ENCODE results near the gene NRG4. TPM values are rescaled to one million over a fixed set of nuclear protein-coding genes. Genes with fewer than 3 reads are reported as not detected.

NRG4 gene
- total and polyA plus RNA-seq, 11 donors, result 1.1 TPM; not detected in 10

DNA sequence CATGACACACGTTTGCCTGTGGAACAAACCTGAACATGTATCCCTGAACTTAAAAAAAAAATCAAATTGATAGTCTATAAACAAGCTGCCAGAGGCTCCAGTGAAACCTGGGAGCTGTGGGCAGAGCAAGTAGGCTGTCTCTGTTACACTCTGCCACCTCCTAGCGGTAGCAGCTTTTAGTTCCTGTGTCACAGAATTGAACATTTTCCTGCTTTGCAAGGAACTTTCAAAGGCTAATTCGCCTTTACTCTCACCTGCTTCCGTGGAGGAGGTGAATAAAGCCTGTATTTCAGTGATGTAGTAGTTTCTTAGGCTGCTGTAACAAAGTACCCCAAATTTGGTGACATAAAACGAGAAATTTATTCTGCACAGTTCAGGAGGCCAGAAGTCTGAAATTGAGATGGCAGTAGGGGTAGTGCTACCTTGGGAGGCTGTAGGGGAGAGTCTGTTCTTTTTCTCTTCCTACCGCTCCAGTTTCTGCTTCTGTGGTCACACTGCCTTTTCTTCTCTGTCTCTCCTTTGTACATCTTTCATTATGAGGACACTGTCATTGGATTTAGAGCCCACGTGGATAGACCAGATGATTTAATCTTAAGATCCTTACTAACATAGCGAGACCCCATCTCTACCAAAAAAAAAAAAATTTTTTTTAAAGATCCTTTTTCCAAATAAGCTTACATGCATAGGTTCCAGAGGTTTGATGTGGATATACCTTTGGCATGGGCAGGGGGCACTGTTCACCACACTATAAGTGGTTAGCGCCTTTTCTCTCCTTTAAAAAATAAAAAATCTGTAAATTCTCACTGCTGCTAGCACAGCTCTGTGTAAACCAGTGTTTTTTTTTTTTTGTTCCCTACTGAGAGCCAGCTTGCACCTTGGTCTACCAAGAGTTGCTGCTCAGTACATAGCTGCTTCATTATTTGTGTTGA, 83.3 kb downstream of the NRG4 start:
- no peaks in the 10 kb centered on the region for H3K9me3 ChIP-seq

DNA sequence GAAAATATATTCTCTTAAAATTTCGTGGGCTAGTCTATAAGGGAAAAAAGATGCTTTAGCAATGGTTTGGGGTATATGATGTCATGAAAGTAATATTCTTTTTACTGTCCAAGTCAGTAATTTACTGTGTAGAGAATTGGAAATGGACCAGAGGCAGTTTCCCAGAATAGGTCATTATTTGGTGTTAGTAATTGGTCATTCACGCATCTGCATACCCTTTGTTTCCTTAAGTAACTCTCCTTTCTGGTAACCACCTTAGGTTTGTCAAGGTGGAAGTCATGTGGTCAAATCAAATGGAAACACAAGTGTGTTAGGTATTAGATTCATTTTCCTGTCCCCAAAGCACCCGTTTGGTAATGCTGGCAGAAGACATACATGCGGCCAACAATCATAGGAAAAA, 84.6 kb downstream of the NRG4 start:
- intact Hi-C loops (cut with DNase I), result loop anchor here in 3 of 10 donors (10.0 kb wide), 2 partner anchors 113 to 203 kb away; a partner anchor contains a TSS
- no peaks in the 10 kb centered on the region for H3K27me3 ChIP-seq
- no peak overlapping the region for H3K4me3 ChIP-seq
- H3K27ac ChIP-seq, result no peak overlapping the region
- ATAC-seq (no peak), DNase-seq (no peak)
- peaks cover 0 to 33% (median 9%) of the 10 kb centered on the region in 12 donors for H3K4me1 ChIP-seq
- H3K9me3 ChIP-seq, result no peaks in the 10 kb centered on the region
- no peak for TF ChIP-seq POLR2A (IDR thresholded peaks at IDR 0.05)
- TF ChIP-seq, protein P1, sequence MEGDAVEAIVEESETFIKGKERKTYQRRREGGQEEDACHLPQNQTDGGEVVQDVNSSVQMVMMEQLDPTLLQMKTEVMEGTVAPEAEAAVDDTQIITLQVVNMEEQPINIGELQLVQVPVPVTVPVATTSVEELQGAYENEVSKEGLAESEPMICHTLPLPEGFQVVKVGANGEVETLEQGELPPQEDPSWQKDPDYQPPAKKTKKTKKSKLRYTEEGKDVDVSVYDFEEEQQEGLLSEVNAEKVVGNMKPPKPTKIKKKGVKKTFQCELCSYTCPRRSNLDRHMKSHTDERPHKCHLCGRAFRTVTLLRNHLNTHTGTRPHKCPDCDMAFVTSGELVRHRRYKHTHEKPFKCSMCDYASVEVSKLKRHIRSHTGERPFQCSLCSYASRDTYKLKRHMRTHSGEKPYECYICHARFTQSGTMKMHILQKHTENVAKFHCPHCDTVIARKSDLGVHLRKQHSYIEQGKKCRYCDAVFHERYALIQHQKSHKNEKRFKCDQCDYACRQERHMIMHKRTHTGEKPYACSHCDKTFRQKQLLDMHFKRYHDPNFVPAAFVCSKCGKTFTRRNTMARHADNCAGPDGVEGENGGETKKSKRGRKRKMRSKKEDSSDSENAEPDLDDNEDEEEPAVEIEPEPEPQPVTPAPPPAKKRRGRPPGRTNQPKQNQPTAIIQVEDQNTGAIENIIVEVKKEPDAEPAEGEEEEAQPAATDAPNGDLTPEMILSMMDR (IDR thresholded peaks at IDR 0.05), result no peak
- WGBS, 4 donors, result 91 to 96% (median 92%) methylated on average over 4 of the region's 4 CpGs
- H3K36me3 ChIP-seq, result peaks cover 0 to 37% (median 22%) of the 10 kb centered on the region in 9 donors

More for the DNA sequence above, 83.3 kb downstream of the NRG4 start:
- intact Hi-C loops (cut with DNase I), result loop anchor here in 3 of 10 donors (10.0 kb wide), 2 partner anchors 114 to 204 kb away; a partner anchor contains a TSS
- DNase-seq, result no peak
- no peak overlapping the region for H3K4me3 ChIP-seq
- H3K27ac ChIP-seq, result no peak overlapping the region
- no peaks in the 10 kb centered on the region for H3K27me3 ChIP-seq
- no peak for TF ChIP-seq POLR2A (IDR thresholded peaks at IDR 0.05)
- 79 to 81% (median 80%) methylated on average over 9 of the region's 9 CpGs for WGBS, 4 donors
- H3K4me1 ChIP-seq, result peaks cover 0 to 25% (median 8%) of the 10 kb centered on the region in 12 donors
- ATAC-seq, result no peak
- H3K36me3 ChIP-seq, result peaks cover 0 to 50% (median 35%) of the 10 kb centered on the region in 9 donors

DNA sequence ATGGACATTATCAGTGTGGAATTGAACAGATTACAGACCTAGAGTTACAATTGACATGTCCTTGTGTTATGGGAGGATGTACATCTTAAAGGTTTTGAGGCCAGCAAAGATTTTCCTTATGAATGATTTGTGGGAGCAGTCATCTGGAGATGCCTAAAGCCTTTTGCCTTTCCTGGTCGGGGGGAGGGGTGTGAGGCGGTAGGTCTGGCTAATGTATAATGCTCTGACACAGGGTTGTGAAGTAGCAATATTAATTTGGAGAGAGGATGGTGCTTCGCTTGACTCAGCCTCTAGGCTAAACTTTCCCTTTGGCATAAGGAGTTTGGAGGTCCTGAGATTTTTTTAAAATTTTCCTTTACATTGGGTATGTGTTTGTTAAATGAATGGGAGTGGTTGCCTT, 85.3 kb downstream of the NRG4 start:
- no peaks in the 10 kb centered on the region for H3K27me3 ChIP-seq
- H3K4me3 ChIP-seq, result no peak overlapping the region
- H3K9me3 ChIP-seq, result no peaks in the 10 kb centered on the region
- H3K4me1 ChIP-seq, result peaks cover 0 to 40% (median 15%) of the 10 kb centered on the region in 12 donors
- no peak overlapping the region for H3K27ac ChIP-seq
- TF ChIP-seq POLR2A (IDR thresholded peaks at IDR 0.05), result no peak
- TF ChIP-seq, protein P1 (IDR thresholded peaks at IDR 0.05), result no peak
- ATAC-seq, result no peak
- intact Hi-C loops (cut with DNase I), result loop anchor here in 3 of 10 donors (10.0 kb wide), 2 partner anchors 112 to 202 kb away; a partner anchor contains a TSS
- WGBS, 4 donors, result 92 to 98% (median 96%) methylated on average over 3 of the region's 3 CpGs
- H3K36me3 ChIP-seq, result peaks cover 0 to 32% (median 15%) of the 10 kb centered on the region in 9 donors
- DNase-seq, result no peak

DNA sequence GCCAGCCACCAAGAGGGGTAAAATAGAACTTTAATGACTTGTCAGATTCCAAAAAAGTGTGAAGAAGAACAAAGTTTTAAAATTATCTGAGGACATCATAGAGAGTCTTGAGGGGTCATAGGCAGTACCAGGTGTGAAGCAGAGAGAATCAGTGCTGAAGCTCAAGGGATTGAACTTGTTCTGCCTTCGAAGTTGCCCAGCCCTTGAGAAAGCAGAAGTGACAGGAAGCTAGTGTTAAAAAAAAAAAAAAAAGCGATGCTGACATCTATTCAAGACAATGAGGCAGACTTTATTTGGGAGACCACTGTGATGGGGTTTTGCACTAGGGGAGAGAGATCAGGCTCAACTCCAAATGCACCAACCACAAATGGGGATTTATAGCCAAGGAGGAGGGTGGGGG, 86.8 kb downstream of the NRG4 start:
- H3K36me3 ChIP-seq, result peaks cover 0 to 19% (median 2%) of the 10 kb centered on the region in 9 donors
- intact Hi-C loops (cut with DNase I), result loop anchor here in 3 of 10 donors (10.0 kb wide), 2 partner anchors 111 to 201 kb away; a partner anchor contains a TSS
- H3K27me3 ChIP-seq, result no peaks in the 10 kb centered on the region
- WGBS, 4 donors, result 46 to 68% (median 63%) methylated on average over 2 of the region's 2 CpGs
- no peaks in the 10 kb centered on the region for H3K9me3 ChIP-seq
- H3K4me1 ChIP-seq, result peaks cover 0 to 41% (median 16%) of the 10 kb centered on the region in 12 donors
- ATAC-seq (no peak), DNase-seq (no peak)
- H3K4me3 ChIP-seq, result no peak overlapping the region
- TF ChIP-seq, protein P1 (IDR thresholded peaks at IDR 0.05), result no peak
- no peak for TF ChIP-seq POLR2A (IDR thresholded peaks at IDR 0.05)
- no peak overlapping the region for H3K27ac ChIP-seq
